Vagina (tissue), 2 donors: Measurements from ENCODE around the gene MYLK2.

ENCODE experiments used
- POLR2A ChIP-seq, 2 donors: fragments of 450-650 bp; IDR thresholded peaks; one replicate each; pipeline ENCODE4 v1.6.1; 2017; ENCODE audit warnings: antibody characterized with exemption in 2 of 2, mild to moderate bottlenecking in 2 of 2, moderate library complexity in 2 of 2
- POLR2AphosphoS5 ChIP-seq, 2 donors: sonication (generic); formaldehyde crosslinking; IDR thresholded peaks; one replicate each; pipeline ENCODE4 v1.9.0; 2017; ENCODE audit warnings: antibody characterized with exemption in 2 of 2, mild to moderate bottlenecking in 2 of 2, low read depth in 1 of 2; ENCODE audit not compliant: insufficient read depth in 1 of 2
- TF ChIP-seq, protein P1 (sequence below), 3 experiments: fragments of 450-650 bp in 2 of 3; fragments of 200-600 bp in 1 of 3; sonication (generic) in 1 of 3; IDR thresholded peaks; one replicate each; pipeline ENCODE4 v1.5.1; 2017 to 2019; ENCODE audit warnings: antibody characterized with exemption in 3 of 3, mild to moderate bottlenecking in 2 of 3, moderate library complexity in 2 of 3

DNA sequence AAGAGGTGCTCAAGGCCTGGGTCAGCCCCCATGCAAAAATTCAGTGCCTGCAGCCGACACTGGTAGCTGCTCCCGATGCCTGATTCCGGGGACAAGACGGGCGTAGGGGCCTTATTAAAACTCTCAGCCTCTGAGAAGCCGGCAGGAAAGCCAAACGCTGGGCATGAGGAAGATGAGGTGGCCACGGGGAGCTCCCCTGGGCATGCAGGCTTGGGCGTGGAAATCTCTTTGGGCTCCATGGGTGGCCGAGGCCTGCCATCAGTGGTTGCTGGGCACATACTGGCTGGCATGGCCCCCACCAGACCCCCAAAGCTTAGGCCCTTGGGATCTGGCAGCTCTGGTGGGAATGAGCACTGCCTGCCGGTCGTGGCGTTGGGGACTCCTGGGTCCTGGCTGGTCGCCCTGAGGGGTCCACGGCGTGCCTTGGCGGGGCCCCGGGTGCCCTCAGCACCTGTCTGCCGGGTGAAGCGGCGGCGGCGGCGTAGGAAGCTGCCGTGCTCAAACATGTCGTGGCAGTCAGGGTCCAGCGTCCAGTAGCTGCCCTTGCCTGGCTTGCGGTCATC, 25.7 kb downstream of the MYLK2 start:
- TF ChIP-seq, protein P1, sequence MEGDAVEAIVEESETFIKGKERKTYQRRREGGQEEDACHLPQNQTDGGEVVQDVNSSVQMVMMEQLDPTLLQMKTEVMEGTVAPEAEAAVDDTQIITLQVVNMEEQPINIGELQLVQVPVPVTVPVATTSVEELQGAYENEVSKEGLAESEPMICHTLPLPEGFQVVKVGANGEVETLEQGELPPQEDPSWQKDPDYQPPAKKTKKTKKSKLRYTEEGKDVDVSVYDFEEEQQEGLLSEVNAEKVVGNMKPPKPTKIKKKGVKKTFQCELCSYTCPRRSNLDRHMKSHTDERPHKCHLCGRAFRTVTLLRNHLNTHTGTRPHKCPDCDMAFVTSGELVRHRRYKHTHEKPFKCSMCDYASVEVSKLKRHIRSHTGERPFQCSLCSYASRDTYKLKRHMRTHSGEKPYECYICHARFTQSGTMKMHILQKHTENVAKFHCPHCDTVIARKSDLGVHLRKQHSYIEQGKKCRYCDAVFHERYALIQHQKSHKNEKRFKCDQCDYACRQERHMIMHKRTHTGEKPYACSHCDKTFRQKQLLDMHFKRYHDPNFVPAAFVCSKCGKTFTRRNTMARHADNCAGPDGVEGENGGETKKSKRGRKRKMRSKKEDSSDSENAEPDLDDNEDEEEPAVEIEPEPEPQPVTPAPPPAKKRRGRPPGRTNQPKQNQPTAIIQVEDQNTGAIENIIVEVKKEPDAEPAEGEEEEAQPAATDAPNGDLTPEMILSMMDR (IDR thresholded peaks at IDR 0.05), result no peak
- TF ChIP-seq POLR2AphosphoS5 (IDR thresholded peaks at IDR 0.05; ENCODE audit: insufficient read depth in 1 of 2, low read depth in 1 of 2) (no peak), POLR2A (IDR thresholded peaks at IDR 0.05) (no peak)
